ENCODE data around the gene C5AR2.

The C5AR2 gene

DNA sequence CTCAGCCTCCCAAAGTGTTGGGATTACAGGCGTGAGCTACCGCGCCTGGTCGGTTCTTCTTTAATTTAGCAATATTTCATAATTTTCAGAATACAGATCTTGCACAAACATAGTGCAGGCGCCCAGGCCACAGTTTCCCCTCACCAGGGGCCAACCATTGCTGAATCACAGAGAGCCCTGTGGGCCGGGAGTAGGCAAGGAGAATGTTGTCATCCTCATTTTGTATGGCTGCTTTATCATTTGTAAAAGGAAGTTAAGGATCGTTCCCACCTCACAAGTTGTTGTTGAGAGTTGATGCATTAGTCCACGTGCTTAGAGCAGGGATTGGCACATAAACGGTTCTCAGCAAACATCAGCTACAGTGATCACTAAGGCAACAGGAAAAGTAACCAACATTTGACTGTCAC lies 57.2 kb downstream of the C5AR2 start:
- no peak overlapping the region for H3K4me2 ChIP-seq (ENCODE audit: insufficient read depth, low read length, poor library complexity, severe bottlenecking)
- no peak overlapping the region for H3K9ac ChIP-seq (ENCODE audit: low read depth, low read length, poor library complexity)
- H2BK15ac ChIP-seq (ENCODE audit: low read length), result no peak overlapping the region
- no peaks in the 10 kb centered on the region for H3K27me3 ChIP-seq (ENCODE audit: control insufficient read depth in 3 of 3, insufficient read depth in 3 of 3, low read depth in 1 of 3, low read length in 3 of 3)
- no peak overlapping the region for H2AK5ac ChIP-seq (ENCODE audit: low read depth, low read length)
- H2AFZ ChIP-seq (ENCODE audit: low read length), result no peak overlapping the region
- no peak overlapping the region for H3K23ac ChIP-seq (ENCODE audit: low read depth, low read length, poor library complexity)
- H3K9me3 ChIP-seq (replicated peaks in 1 of 2; ENCODE audit: control insufficient read depth in 2 of 2, insufficient read depth in 1 of 2, low read depth in 1 of 2, low read length in 2 of 2), result no peaks in the 10 kb centered on the region
- no peak overlapping the region for H4K91ac ChIP-seq (ENCODE audit: low read depth, low read length, poor library complexity)
- no peak overlapping the region for H2BK120ac ChIP-seq (ENCODE audit: low read depth, low read length)
- H2BK12ac ChIP-seq (ENCODE audit: low read length), result no peak overlapping the region
- WGBS, 2 donors (ENCODE audit: extremely low coverage in 2 of 2, insufficient read length in 2 of 2, insufficient replicate concordance in 1 of 2), result no CpG with 5 or more reads among the region's 9 CpGs
- no peak overlapping the region for H3K4me3 ChIP-seq (ENCODE audit: low read length in 2 of 2)
- no peaks in the 10 kb centered on the region for H3K79me1 ChIP-seq (ENCODE audit: low read depth, low read length)
- H3K18ac ChIP-seq (ENCODE audit: low read length), result no peak overlapping the region
- no peaks in the 10 kb centered on the region for H3K36me3 ChIP-seq (replicated peaks in 1 of 2; ENCODE audit: control insufficient read depth in 2 of 2, insufficient read depth in 2 of 2, low read length in 2 of 2)
- H4K8ac ChIP-seq (ENCODE audit: low read depth, low read length), result no peak overlapping the region
- no peak for DNase-seq (ENCODE audit: low spot score)
- no peak overlapping the region for H3K4ac ChIP-seq (ENCODE audit: low read length)
- H2BK5ac ChIP-seq (ENCODE audit: low read length), result no peak overlapping the region
- no peak overlapping the region for H3K27ac ChIP-seq (replicated peaks; ENCODE audit: low read length)
- no peak overlapping the region for H3K14ac ChIP-seq (ENCODE audit: low read length)
- H3K4me1 ChIP-seq (ENCODE audit: control insufficient read depth in 2 of 2, insufficient read depth in 1 of 2, low read depth in 1 of 2, low read length in 2 of 2), result peaks cover 4% of the 10 kb centered on the region in 2 donors

GRCh38 chr19:47390533-47391488 lies 58.8 kb downstream of the C5AR2 start:
- no peak for DNase-seq (ENCODE audit: low spot score)
- H3K4me3 ChIP-seq (ENCODE audit: low read length in 2 of 2), result no peak overlapping the region
- no peak overlapping the region for H4K8ac ChIP-seq (ENCODE audit: low read depth, low read length)
- no peak overlapping the region for H3K9ac ChIP-seq (ENCODE audit: low read depth, low read length, poor library complexity)
- H3K79me1 ChIP-seq (ENCODE audit: low read depth, low read length), result no peaks in the 10 kb centered on the region
- no peak overlapping the region for H3K23ac ChIP-seq (ENCODE audit: low read depth, low read length, poor library complexity)
- no peak overlapping the region for H2BK15ac ChIP-seq (ENCODE audit: low read length)
- H2BK5ac ChIP-seq (ENCODE audit: low read length), result no peak overlapping the region
- H3K27me3 ChIP-seq (ENCODE audit: control insufficient read depth in 3 of 3, insufficient read depth in 3 of 3, low read depth in 1 of 3, low read length in 3 of 3), result no peaks in the 10 kb centered on the region
- H3K4me2 ChIP-seq (ENCODE audit: insufficient read depth, low read length, poor library complexity, severe bottlenecking), result no peak overlapping the region
- no peaks in the 10 kb centered on the region for H3K36me3 ChIP-seq (replicated peaks in 1 of 2; ENCODE audit: control insufficient read depth in 2 of 2, insufficient read depth in 2 of 2, low read length in 2 of 2)
- WGBS, 2 donors (ENCODE audit: extremely low coverage in 2 of 2, insufficient read length in 2 of 2, insufficient replicate concordance in 1 of 2), result no CpG with 5 or more reads among the region's 20 CpGs
- H3K18ac ChIP-seq (ENCODE audit: low read length), result no peak overlapping the region
- H4K91ac ChIP-seq (ENCODE audit: low read depth, low read length, poor library complexity), result no peak overlapping the region
- no peak overlapping the region for H3K14ac ChIP-seq (ENCODE audit: low read length)
- H3K27ac ChIP-seq (replicated peaks; ENCODE audit: low read length), result peak overlapping the region; percentile 2
- no peak overlapping the region for H2AK5ac ChIP-seq (ENCODE audit: low read depth, low read length)
- H3K4ac ChIP-seq (ENCODE audit: low read length), result no peak overlapping the region
- no peaks in the 10 kb centered on the region for H3K9me3 ChIP-seq (replicated peaks in 1 of 2; ENCODE audit: control insufficient read depth in 2 of 2, insufficient read depth in 1 of 2, low read depth in 1 of 2, low read length in 2 of 2)
- no peak overlapping the region for H2AFZ ChIP-seq (ENCODE audit: low read length)
- peaks cover 4% of the 10 kb centered on the region in 2 donors for H3K4me1 ChIP-seq (ENCODE audit: control insufficient read depth in 2 of 2, insufficient read depth in 1 of 2, low read depth in 1 of 2, low read length in 2 of 2)
- H2BK12ac ChIP-seq (ENCODE audit: low read length), result no peak overlapping the region
- H2BK120ac ChIP-seq (ENCODE audit: low read depth, low read length), result no peak overlapping the region

GRCh38 chr19:47391510-47392223 lies 59.7 kb downstream of the C5AR2 start:
- Histone ChIP-seq H3K23ac (ENCODE audit: low read depth, low read length, poor library complexity) (no peak overlapping the region), H2AFZ (ENCODE audit: low read length) (peak overlapping the region; percentile 85), H2BK120ac (ENCODE audit: low read depth, low read length) (no peak overlapping the region), H3K4ac (ENCODE audit: low read length) (no peak overlapping the region), H3K9ac (ENCODE audit: low read depth, low read length, poor library complexity) (no peak overlapping the region), H3K4me3 (ENCODE audit: low read length in 2 of 2) (no peak overlapping the region), H3K14ac (ENCODE audit: low read length) (no peak overlapping the region), H3K4me1 (ENCODE audit: control insufficient read depth in 2 of 2, insufficient read depth in 1 of 2, low read depth in 1 of 2, low read length in 2 of 2) (peaks cover 4% of the 10 kb centered on the region in 2 donors), H2BK15ac (ENCODE audit: low read length) (peak overlapping the region; percentile 59), H3K27ac (replicated peaks; ENCODE audit: low read length) (peak overlapping the region; percentile 2), H3K4me2 (ENCODE audit: insufficient read depth, low read length, poor library complexity, severe bottlenecking) (no peak overlapping the region), H4K91ac (ENCODE audit: low read depth, low read length, poor library complexity) (no peak overlapping the region), H2BK12ac (ENCODE audit: low read length) (no peak overlapping the region), H3K9me3 (replicated peaks in 1 of 2; ENCODE audit: control insufficient read depth in 2 of 2, insufficient read depth in 1 of 2, low read depth in 1 of 2, low read length in 2 of 2) (no peaks in the 10 kb centered on the region), H2AK5ac (ENCODE audit: low read depth, low read length) (no peak overlapping the region), H3K36me3 (replicated peaks in 1 of 2; ENCODE audit: control insufficient read depth in 2 of 2, insufficient read depth in 2 of 2, low read length in 2 of 2) (no peaks in the 10 kb centered on the region), H2BK5ac (ENCODE audit: low read length) (no peak overlapping the region), H3K27me3 (ENCODE audit: control insufficient read depth in 3 of 3, insufficient read depth in 3 of 3, low read depth in 1 of 3, low read length in 3 of 3) (no peaks in the 10 kb centered on the region), H3K18ac (ENCODE audit: low read length) (peak overlapping the region; percentile 92), H4K8ac (ENCODE audit: low read depth, low read length) (no peak overlapping the region), H3K79me1 (ENCODE audit: low read depth, low read length) (no peaks in the 10 kb centered on the region)
- peak; percentile 52 for DNase-seq (ENCODE audit: low spot score)
- no CpG with 5 or more reads among the region's 15 CpGs for WGBS, 2 donors (ENCODE audit: extremely low coverage in 2 of 2, insufficient read length in 2 of 2, insufficient replicate concordance in 1 of 2)

Data from neuronal stem cell (in vitro differentiated cells).